ENCODE data around the gene MSH6. TPM values are rescaled to one million over a fixed set of nuclear protein-coding genes. Genes with fewer than 3 reads are reported as not detected.

The MSH6 gene
- total and polyA plus RNA-seq, 2 of the 13 experiments (the other 11 are each of a cell fraction or from before 2014, with no cell fraction given): 20.8 to 113 TPM

DNA sequence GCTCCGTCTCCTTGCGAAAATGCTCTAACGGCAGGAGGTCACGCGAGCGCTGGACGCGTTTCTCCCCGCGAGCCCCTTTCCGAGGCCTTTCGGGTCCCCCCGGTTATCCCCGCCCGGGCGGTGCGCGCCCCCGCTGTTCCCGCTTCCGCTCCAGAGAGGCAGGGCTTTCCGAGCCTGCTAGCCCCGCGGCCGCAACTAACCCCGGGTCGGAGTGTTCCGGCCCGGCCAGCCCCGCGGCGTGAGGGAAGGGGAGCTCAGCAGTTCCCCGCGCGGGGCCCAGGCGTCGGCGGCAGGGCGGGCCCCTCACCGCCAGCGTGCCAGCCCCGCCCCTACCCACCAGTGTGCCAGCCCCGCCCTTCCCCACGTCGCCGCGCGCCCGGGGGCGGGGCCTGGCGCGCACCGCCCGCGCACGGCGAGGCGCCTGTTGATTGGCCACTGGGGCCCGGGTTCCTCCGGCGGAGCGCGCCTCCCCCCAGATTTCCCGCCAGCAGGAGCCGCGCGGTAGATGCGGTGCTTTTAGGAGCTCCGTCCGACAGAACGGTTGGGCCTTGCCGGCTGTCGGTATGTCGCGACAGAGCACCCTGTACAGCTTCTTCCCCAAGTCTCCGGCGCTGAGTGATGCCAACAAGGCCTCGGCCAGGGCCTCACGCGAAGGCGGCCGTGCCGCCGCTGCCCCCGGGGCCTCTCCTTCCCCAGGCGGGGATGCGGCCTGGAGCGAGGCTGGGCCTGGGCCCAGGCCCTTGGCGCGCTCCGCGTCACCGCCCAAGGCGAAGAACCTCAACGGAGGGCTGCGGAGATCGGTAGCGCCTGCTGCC is at the start of gene MSH6 (continued):
- TF ChIP-seq, protein P1, sequence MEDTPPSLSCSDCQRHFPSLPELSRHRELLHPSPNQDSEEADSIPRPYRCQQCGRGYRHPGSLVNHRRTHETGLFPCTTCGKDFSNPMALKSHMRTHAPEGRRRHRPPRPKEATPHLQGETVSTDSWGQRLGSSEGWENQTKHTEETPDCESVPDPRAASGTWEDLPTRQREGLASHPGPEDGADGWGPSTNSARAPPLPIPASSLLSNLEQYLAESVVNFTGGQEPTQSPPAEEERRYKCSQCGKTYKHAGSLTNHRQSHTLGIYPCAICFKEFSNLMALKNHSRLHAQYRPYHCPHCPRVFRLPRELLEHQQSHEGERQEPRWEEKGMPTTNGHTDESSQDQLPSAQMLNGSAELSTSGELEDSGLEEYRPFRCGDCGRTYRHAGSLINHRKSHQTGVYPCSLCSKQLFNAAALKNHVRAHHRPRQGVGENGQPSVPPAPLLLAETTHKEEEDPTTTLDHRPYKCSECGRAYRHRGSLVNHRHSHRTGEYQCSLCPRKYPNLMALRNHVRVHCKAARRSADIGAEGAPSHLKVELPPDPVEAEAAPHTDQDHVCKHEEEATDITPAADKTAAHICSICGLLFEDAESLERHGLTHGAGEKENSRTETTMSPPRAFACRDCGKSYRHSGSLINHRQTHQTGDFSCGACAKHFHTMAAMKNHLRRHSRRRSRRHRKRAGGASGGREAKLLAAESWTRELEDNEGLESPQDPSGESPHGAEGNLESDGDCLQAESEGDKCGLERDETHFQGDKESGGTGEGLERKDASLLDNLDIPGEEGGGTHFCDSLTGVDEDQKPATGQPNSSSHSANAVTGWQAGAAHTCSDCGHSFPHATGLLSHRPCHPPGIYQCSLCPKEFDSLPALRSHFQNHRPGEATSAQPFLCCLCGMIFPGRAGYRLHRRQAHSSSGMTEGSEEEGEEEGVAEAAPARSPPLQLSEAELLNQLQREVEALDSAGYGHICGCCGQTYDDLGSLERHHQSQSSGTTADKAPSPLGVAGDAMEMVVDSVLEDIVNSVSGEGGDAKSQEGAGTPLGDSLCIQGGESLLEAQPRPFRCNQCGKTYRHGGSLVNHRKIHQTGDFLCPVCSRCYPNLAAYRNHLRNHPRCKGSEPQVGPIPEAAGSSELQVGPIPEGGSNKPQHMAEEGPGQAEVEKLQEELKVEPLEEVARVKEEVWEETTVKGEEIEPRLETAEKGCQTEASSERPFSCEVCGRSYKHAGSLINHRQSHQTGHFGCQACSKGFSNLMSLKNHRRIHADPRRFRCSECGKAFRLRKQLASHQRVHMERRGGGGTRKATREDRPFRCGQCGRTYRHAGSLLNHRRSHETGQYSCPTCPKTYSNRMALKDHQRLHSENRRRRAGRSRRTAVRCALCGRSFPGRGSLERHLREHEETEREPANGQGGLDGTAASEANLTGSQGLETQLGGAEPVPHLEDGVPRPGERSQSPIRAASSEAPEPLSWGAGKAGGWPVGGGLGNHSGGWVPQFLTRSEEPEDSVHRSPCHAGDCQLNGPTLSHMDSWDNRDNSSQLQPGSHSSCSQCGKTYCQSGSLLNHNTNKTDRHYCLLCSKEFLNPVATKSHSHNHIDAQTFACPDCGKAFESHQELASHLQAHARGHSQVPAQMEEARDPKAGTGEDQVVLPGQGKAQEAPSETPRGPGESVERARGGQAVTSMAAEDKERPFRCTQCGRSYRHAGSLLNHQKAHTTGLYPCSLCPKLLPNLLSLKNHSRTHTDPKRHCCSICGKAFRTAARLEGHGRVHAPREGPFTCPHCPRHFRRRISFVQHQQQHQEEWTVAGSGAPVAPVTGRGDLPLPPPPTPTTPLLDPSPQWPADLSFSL (CRISPR knock-in tag; IDR thresholded peaks at IDR 0.05): peak; percentile 36; the same call in 1 of the 2 replicates
- TF ChIP-seq ZFP90 (CRISPR knock-in tag; IDR thresholded peaks at IDR 0.05; ENCODE audit: borderline replicate concordance): peak; percentile 87; the same call in 1 of the 2 replicates
- TF ChIP-seq, protein P2, sequence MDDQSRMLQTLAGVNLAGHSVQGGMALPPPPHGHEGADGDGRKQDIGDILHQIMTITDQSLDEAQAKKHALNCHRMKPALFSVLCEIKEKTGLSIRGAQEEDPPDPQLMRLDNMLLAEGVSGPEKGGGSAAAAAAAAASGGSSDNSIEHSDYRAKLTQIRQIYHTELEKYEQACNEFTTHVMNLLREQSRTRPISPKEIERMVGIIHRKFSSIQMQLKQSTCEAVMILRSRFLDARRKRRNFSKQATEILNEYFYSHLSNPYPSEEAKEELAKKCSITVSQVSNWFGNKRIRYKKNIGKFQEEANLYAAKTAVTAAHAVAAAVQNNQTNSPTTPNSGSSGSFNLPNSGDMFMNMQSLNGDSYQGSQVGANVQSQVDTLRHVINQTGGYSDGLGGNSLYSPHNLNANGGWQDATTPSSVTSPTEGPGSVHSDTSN (CRISPR knock-in tag; IDR thresholded peaks at IDR 0.05; ENCODE audit: borderline replicate concordance): no peak
- TF ChIP-seq SMARCC2 (IDR thresholded peaks at IDR 0.05): no peak
- TF ChIP-seq SALL2 (CRISPR knock-in tag; IDR thresholded peaks at IDR 0.05): peak; percentile 88
- 0 out of 2 replicates have a peak, but pooled peaks have one; percentile 94 for TF ChIP-seq SATB2 (CRISPR knock-in tag; IDR thresholded peaks at IDR 0.05)
- TF ChIP-seq ZNF337 (CRISPR knock-in tag; IDR thresholded peaks at IDR 0.05; ENCODE audit: borderline replicate concordance, low read depth): peak; percentile 57; the same call in 1 of the 2 replicates
- no peak for TF ChIP-seq KDM1A (CRISPR knock-in tag; IDR thresholded peaks at IDR 0.05)
- peak; percentile 80; the same call in 1 of the 2 replicates for TF ChIP-seq ETV6 (CRISPR knock-in tag; conservative IDR thresholded peaks at IDR 0.05)
- TF ChIP-seq FIP1L1 (IDR thresholded peaks at IDR 0.05; ENCODE audit: borderline replicate concordance, insufficient read depth, low read depth, low read length): no peak
- TF ChIP-seq, protein P3, sequence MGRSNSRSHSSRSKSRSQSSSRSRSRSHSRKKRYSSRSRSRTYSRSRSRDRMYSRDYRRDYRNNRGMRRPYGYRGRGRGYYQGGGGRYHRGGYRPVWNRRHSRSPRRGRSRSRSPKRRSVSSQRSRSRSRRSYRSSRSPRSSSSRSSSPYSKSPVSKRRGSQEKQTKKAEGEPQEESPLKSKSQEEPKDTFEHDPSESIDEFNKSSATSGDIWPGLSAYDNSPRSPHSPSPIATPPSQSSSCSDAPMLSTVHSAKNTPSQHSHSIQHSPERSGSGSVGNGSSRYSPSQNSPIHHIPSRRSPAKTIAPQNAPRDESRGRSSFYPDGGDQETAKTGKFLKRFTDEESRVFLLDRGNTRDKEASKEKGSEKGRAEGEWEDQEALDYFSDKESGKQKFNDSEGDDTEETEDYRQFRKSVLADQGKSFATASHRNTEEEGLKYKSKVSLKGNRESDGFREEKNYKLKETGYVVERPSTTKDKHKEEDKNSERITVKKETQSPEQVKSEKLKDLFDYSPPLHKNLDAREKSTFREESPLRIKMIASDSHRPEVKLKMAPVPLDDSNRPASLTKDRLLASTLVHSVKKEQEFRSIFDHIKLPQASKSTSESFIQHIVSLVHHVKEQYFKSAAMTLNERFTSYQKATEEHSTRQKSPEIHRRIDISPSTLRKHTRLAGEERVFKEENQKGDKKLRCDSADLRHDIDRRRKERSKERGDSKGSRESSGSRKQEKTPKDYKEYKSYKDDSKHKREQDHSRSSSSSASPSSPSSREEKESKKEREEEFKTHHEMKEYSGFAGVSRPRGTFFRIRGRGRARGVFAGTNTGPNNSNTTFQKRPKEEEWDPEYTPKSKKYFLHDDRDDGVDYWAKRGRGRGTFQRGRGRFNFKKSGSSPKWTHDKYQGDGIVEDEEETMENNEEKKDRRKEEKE (IDR thresholded peaks at IDR 0.05): no peak
- 0 out of 2 replicates have a peak, but pooled peaks have one; percentile 33 for TF ChIP-seq CBFB (CRISPR knock-in tag; IDR thresholded peaks at IDR 0.05)
- no peak for TF ChIP-seq TSC22D2 (CRISPR knock-in tag; IDR thresholded peaks at IDR 0.05; ENCODE audit: borderline replicate concordance)
- TF ChIP-seq ZNF550 (CRISPR knock-in tag; IDR thresholded peaks at IDR 0.05; ENCODE audit: borderline replicate concordance): peak; percentile 96
- TF ChIP-seq U2AF2 (IDR thresholded peaks at IDR 0.05; ENCODE audit: low read depth, low read length): no peak
- no peak for TF ChIP-seq RAD51 (IDR thresholded peaks at IDR 0.05; ENCODE audit: borderline replicate concordance)
- TF ChIP-seq CREM (IDR thresholded peaks at IDR 0.05): no peak
- TF ChIP-seq CREM (CRISPR knock-in tag; IDR thresholded peaks at IDR 0.05): no peak
- 0 out of 2 replicates have a peak, but pooled peaks have one; percentile 4 for TF ChIP-seq TCF7 (IDR thresholded peaks at IDR 0.05; ENCODE audit: low read depth)
- no peak for TF ChIP-seq ZFP1 (CRISPR knock-in tag; IDR thresholded peaks at IDR 0.05)
